Measurements from ENCODE around the gene CHD1L. TPM values are rescaled to one million over a fixed set of nuclear protein-coding genes. Genes with fewer than 3 reads are reported as not detected.
"Not testable (repeated sequence)": the region's sequence is repeated elsewhere in the genome, so short reads cannot be mapped to it uniquely, and the experiment has no call there.

Gene CHD1L
- total and polyA plus RNA-seq, 2 experiments from 2014 or later = 29.8 to 43.9 TPM

DNA sequence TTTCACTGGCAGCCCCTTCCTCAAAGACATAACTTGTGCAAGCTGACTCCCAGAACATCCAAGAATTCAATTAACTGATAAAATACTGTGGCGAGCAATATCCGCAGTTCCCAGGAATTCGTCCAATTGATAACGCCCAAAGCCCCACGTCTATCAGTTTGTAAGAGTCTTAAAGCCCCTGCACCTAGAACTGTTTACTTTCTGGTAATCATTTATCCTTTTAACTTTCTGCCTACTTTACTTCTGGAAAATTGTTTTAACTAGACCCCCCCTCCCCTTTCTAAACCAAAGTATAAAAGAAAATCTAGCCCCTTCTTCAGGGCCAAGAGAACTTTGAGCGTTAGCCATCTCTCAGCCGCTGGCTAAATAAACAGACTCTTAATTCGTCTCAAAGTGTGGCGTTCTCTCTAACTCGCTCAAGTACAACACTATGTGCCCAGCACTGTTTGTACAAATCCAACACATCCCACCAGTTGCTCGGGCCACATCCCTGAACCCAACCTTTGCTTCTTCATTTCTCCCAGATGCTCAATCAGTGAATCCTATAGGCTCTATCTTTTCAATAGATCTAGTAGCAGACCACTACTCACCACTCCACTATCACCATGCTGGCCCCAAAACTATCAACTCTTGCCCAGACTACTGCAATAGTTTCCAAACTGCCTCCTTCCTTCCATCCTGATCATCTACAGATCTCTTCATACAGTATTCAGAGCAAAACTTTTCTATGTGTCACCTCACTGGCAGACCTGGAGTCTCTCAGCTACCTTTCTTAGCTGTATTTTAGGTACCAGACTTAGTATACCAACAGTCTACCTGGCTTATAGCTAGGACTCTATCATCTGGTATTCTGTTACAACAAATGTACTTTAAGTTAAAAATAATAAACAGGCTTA lies 3.3 kb upstream of the CHD1L start (continued):
- TF ChIP-seq, protein P1, sequence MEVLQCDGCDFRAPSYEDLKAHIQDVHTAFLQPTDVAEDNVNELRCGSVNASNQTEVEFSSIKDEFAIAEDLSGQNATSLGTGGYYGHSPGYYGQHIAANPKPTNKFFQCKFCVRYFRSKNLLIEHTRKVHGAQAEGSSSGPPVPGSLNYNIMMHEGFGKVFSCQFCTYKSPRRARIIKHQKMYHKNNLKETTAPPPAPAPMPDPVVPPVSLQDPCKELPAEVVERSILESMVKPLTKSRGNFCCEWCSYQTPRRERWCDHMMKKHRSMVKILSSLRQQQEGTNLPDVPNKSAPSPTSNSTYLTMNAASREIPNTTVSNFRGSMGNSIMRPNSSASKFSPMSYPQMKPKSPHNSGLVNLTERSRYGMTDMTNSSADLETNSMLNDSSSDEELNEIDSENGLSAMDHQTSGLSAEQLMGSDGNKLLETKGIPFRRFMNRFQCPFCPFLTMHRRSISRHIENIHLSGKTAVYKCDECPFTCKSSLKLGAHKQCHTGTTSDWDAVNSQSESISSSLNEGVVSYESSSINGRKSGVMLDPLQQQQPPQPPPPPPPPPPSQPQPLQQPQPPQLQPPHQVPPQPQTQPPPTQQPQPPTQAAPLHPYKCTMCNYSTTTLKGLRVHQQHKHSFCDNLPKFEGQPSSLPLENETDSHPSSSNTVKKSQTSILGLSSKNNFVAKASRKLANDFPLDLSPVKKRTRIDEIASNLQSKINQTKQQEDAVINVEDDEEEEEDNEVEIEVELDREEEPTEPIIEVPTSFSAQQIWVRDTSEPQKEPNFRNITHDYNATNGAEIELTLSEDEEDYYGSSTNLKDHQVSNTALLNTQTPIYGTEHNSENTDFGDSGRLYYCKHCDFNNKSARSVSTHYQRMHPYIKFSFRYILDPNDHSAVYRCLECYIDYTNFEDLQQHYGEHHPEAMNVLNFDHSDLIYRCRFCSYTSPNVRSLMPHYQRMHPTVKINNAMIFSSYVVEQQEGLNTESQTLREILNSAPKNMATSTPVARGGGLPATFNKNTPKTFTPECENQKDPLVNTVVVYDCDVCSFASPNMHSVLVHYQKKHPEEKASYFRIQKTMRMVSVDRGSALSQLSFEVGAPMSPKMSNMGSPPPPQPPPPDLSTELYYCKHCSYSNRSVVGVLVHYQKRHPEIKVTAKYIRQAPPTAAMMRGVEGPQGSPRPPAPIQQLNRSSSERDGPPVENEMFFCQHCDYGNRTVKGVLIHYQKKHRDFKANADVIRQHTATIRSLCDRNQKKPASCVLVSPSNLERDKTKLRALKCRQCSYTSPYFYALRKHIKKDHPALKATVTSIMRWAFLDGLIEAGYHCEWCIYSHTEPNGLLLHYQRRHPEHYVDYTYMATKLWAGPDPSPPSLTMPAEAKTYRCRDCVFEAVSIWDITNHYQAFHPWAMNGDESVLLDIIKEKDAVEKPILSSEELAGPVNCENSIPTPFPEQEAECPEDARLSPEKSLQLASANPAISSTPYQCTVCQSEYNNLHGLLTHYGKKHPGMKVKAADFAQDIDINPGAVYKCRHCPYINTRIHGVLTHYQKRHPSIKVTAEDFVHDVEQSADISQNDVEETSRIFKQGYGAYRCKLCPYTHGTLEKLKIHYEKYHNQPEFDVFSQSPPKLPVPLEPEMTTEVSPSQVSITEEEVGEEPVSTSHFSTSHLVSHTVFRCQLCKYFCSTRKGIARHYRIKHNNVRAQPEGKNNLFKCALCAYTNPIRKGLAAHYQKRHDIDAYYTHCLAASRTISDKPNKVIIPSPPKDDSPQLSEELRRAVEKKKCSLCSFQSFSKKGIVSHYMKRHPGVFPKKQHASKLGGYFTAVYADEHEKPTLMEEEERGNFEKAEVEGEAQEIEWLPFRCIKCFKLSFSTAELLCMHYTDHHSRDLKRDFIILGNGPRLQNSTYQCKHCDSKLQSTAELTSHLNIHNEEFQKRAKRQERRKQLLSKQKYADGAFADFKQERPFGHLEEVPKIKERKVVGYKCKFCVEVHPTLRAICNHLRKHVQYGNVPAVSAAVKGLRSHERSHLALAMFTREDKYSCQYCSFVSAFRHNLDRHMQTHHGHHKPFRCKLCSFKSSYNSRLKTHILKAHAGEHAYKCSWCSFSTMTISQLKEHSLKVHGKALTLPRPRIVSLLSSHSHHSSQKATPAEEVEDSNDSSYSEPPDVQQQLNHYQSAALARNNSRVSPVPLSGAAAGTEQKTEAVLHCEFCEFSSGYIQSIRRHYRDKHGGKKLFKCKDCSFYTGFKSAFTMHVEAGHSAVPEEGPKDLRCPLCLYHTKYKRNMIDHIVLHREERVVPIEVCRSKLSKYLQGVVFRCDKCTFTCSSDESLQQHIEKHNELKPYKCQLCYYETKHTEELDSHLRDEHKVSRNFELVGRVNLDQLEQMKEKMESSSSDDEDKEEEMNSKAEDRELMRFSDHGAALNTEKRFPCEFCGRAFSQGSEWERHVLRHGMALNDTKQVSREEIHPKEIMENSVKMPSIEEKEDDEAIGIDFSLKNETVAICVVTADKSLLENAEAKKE (CRISPR knock-in tag; IDR thresholded peaks at IDR 0.05) = no peak
- no peak for TF ChIP-seq JUNB (IDR thresholded peaks at IDR 0.05; ENCODE audit: unreplicated experiment)
- TF ChIP-seq STAT1 (IDR thresholded peaks at IDR 0.05; ENCODE audit: unreplicated experiment) = no peak
- no peak for TF ChIP-seq NANOG (IDR thresholded peaks at IDR 0.05; ENCODE audit: borderline replicate concordance)
- TF ChIP-seq, protein P2, sequence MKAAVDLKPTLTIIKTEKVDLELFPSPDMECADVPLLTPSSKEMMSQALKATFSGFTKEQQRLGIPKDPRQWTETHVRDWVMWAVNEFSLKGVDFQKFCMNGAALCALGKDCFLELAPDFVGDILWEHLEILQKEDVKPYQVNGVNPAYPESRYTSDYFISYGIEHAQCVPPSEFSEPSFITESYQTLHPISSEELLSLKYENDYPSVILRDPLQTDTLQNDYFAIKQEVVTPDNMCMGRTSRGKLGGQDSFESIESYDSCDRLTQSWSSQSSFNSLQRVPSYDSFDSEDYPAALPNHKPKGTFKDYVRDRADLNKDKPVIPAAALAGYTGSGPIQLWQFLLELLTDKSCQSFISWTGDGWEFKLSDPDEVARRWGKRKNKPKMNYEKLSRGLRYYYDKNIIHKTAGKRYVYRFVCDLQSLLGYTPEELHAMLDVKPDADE (IDR thresholded peaks at IDR 0.05) = no peak
- TF ChIP-seq, protein P3, sequence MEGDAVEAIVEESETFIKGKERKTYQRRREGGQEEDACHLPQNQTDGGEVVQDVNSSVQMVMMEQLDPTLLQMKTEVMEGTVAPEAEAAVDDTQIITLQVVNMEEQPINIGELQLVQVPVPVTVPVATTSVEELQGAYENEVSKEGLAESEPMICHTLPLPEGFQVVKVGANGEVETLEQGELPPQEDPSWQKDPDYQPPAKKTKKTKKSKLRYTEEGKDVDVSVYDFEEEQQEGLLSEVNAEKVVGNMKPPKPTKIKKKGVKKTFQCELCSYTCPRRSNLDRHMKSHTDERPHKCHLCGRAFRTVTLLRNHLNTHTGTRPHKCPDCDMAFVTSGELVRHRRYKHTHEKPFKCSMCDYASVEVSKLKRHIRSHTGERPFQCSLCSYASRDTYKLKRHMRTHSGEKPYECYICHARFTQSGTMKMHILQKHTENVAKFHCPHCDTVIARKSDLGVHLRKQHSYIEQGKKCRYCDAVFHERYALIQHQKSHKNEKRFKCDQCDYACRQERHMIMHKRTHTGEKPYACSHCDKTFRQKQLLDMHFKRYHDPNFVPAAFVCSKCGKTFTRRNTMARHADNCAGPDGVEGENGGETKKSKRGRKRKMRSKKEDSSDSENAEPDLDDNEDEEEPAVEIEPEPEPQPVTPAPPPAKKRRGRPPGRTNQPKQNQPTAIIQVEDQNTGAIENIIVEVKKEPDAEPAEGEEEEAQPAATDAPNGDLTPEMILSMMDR (conservative IDR thresholded peaks at IDR 0.05; ENCODE audit: low read depth in 2 of 2) = no peak

DNA sequence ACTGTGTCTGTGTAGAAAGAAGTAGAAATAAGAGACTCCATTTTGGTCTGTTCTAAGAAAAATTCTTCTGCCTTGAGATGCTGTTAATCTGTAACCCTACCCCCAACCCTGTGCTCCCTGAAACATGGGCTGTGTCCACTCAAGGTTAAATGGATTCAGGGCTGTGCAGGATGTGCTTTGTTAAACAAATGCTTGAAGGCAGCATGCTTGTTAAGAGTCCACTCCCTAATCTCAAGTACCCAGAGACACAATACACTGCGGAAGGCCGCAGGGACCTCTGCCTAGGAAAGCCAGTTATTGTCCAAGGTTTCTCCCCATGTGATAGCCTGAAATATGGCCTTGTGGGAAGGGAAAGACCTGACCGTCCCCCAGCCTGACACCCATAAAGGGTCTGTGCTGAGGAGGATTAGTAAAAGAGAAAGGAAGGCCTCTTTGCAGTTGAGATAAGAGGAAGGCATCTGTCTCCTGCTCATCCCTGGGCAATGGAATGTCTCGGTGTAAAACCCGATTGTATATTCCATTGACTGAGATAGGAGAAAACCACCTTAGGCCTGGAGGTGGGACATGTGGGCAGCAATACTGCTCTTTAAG lies 2.3 kb upstream of the CHD1L start:
- Histone ChIP-seq H3K4me2 (peak overlapping the region; percentile 67), H2AFZ (peak overlapping the region; percentile 84; the same call in 1 of the 2 replicates), H3K4me1 (ENCODE audit: insufficient read depth) (peaks cover 37% of the 10 kb centered on the region), H3K4me3 (peak overlapping the region; percentile 16; the same call in 1 of the 2 replicates), H4K20me1 (replicated peaks; ENCODE audit: insufficient read depth) (peaks cover 12% of the 10 kb centered on the region; the same call in 1 of the 2 replicates), H3K27ac (ENCODE audit: low read depth) (peak overlapping the region; percentile 70; the same call in 1 of the 2 replicates), H3K79me2 (replicated peaks; ENCODE audit: insufficient read depth) (peaks cover 19% of the 10 kb centered on the region)
- not testable (repeated sequence) for DNase-seq (ENCODE audit: low spot score); H3K27me3 ChIP-seq (ENCODE audit: insufficient read depth); ATAC-seq; H3F3A ChIP-seq (replicated peaks; ENCODE audit: low read depth); H3K36me3 ChIP-seq (ENCODE audit: insufficient read depth); H3K9me2 ChIP-seq (ENCODE audit: insufficient read depth); H3K27me3 Mint-ChIP-seq (ENCODE audit: insufficient read depth, low read depth, poor library complexity)
- Mint-ChIP-seq H3K9me3 (peaks cover 25% of the 10 kb centered on the region), H3K27ac (peak overlapping the region; percentile 80), H3K4me1 (peaks cover 37% of the 10 kb centered on the region), H3K36me3 (ENCODE audit: low read depth) (peaks cover 20% of the 10 kb centered on the region), H3K4me3 (peak overlapping the region; percentile 37; the same call in 1 of the 3 replicates)

Measured in GM23338 (cell line).